ENCODE data around the gene CLCN7.

CLCN7 gene
- total RNA-seq: 79.3 to 115 reads per million in 2 experiments

- peak; percentile 81 for DNase-seq (ENCODE audit: low read depth)
Measured at GRCh38 chr16:1474796-1475551, at the start of gene CLCN7. TSS of gene CLCN7 (minus strand) at chr16:1475028. CDS start at chr16:1474974, 54 bp downstream.

GRCh38 chr16:1524366-1524765 lies 49.5 kb upstream of the CLCN7 start:
- DNase-seq (ENCODE audit: low read depth): no peak

GRCh38 chr16:1523581-1524245 lies 48.9 kb upstream of the CLCN7 start:
- no peak for DNase-seq (ENCODE audit: low read depth)

- no peak for DNase-seq (ENCODE audit: low read depth)
Measured at GRCh38 chr16:1520461-1520860, 45.6 kb upstream of the CLCN7 start.

GRCh38 chr16:1519831-1520230 lies 45.0 kb upstream of the CLCN7 start:
- DNase-seq (ENCODE audit: low read depth): no peak

- DNase-seq (ENCODE audit: low read depth): no peak
Measured at GRCh38 chr16:1518626-1519135, 43.9 kb upstream of the CLCN7 start.

GRCh38 chr16:1514507-1514906 lies 39.7 kb upstream of the CLCN7 start:
- DNase-seq (ENCODE audit: low read depth): no peak

GRCh38 chr16:1512774-1513173 lies 37.9 kb upstream of the CLCN7 start:
- DNase-seq (ENCODE audit: low read depth): no peak

- no peak for DNase-seq (ENCODE audit: low read depth)
Measured at GRCh38 chr16:1511662-1512569, 37.1 kb upstream of the CLCN7 start.

- no peak for DNase-seq (ENCODE audit: low read depth)
Measured at GRCh38 chr16:1510941-1511351, 36.1 kb upstream of the CLCN7 start.

GRCh38 chr16:1510272-1510671 lies 35.4 kb upstream of the CLCN7 start:
- DNase-seq (ENCODE audit: low read depth): no peak

GRCh38 chr16:1509307-1510221 lies 34.7 kb upstream of the CLCN7 start:
- no peak for DNase-seq (ENCODE audit: low read depth)

- no peak for DNase-seq (ENCODE audit: low read depth)
Measured at GRCh38 chr16:1508494-1509187, 33.8 kb upstream of the CLCN7 start.

GRCh38 chr16:1506494-1507213 lies 31.8 kb upstream of the CLCN7 start:
- DNase-seq (ENCODE audit: low read depth): no peak

GRCh38 chr16:1505912-1506311 lies 31.1 kb upstream of the CLCN7 start:
- no peak for DNase-seq (ENCODE audit: low read depth)

- DNase-seq (ENCODE audit: low read depth): no peak
Measured at GRCh38 chr16:1505073-1505844, 30.4 kb upstream of the CLCN7 start.

- no peak for DNase-seq (ENCODE audit: low read depth)
Measured at GRCh38 chr16:1503110-1503955, 28.5 kb upstream of the CLCN7 start.
